ENCODE measurements around the gene PODXL2. TPM values are rescaled to one million over a fixed set of nuclear protein-coding genes. Genes with fewer than 3 reads are reported as not detected.

Gene PODXL2
- total RNA-seq, 4 donors from 2014 or later = 1.5 to 13.5 TPM; not detected in 2

- no peak for DNase-seq
- Histone ChIP-seq H3K4me3 (no peak overlapping the region), H3K36me3 (no peaks in the 10 kb centered on the region), H3K27me3 (no peaks in the 10 kb centered on the region), H3K9me3 (no peaks in the 10 kb centered on the region), H3K27ac (no peak overlapping the region), H3K4me1 (no peaks in the 10 kb centered on the region)
- intact Hi-C loops (cut with DNase I; ENCODE audit: low total_unique reads) = no loop called here
- TF ChIP-seq POLR2A (IDR thresholded peaks at IDR 0.05) (no peak), CTCF (IDR thresholded peaks at IDR 0.05) (no peak)
These were observed 82.2 kb downstream of the PODXL2 start for GRCh38 chr3:127711021-127711695.

- H3K4me3 ChIP-seq = no peak overlapping the region
- no peaks in the 10 kb centered on the region for H3K9me3 ChIP-seq
- no peak overlapping the region for H3K27ac ChIP-seq
- intact Hi-C loops (cut with DNase I; ENCODE audit: low total_unique reads) = no loop called here
- no peaks in the 10 kb centered on the region for H3K27me3 ChIP-seq
- no peak for TF ChIP-seq POLR2A (IDR thresholded peaks at IDR 0.05)
- TF ChIP-seq CTCF (IDR thresholded peaks at IDR 0.05) = no peak
- DNase-seq = no peak
- no peaks in the 10 kb centered on the region for H3K4me1 ChIP-seq
- H3K36me3 ChIP-seq = no peaks in the 10 kb centered on the region
These were observed 82.9 kb downstream of the PODXL2 start for GRCh38 chr3:127711896-127712295.

- intact Hi-C loops (cut with DNase I; ENCODE audit: low total_unique reads) = no loop called here
- H3K27ac ChIP-seq = peak overlapping the region; percentile 15 to 35
- H3K36me3 ChIP-seq = no peaks in the 10 kb centered on the region
- H3K27me3 ChIP-seq = no peaks in the 10 kb centered on the region
- H3K4me1 ChIP-seq = no peaks in the 10 kb centered on the region
- H3K4me3 ChIP-seq = no peak overlapping the region
- no peak for DNase-seq
- TF ChIP-seq POLR2A (IDR thresholded peaks at IDR 0.05) = no peak
- no peak for TF ChIP-seq CTCF (IDR thresholded peaks at IDR 0.05)
- no peaks in the 10 kb centered on the region for H3K9me3 ChIP-seq
These were observed 83.5 kb downstream of the PODXL2 start for GRCh38 chr3:127712461-127712860.

- Histone ChIP-seq H3K9me3 (no peaks in the 10 kb centered on the region), H3K27me3 (no peaks in the 10 kb centered on the region), H3K27ac (peak overlapping the region; percentile 15 to 35), H3K4me3 (no peak overlapping the region), H3K36me3 (no peaks in the 10 kb centered on the region), H3K4me1 (no peaks in the 10 kb centered on the region)
- no peak for TF ChIP-seq POLR2A (IDR thresholded peaks at IDR 0.05)
- no peak for TF ChIP-seq CTCF (IDR thresholded peaks at IDR 0.05)
- intact Hi-C loops (cut with DNase I; ENCODE audit: low total_unique reads) = no loop called here
- DNase-seq = no peak
These were observed 84.1 kb downstream of the PODXL2 start for GRCh38 chr3:127712881-127713771.

GRCh38 chr3:127714125-127714571, 85.2 kb downstream of the PODXL2 start:
- intact Hi-C loops (cut with DNase I; ENCODE audit: low total_unique reads) = no loop called here
- Histone ChIP-seq H3K36me3 (no peaks in the 10 kb centered on the region), H3K4me1 (no peaks in the 10 kb centered on the region), H3K9me3 (no peaks in the 10 kb centered on the region), H3K27ac (peak overlapping the region in 1 of 2 donors; percentile 35), H3K4me3 (no peak overlapping the region), H3K27me3 (no peaks in the 10 kb centered on the region)
- no peak for DNase-seq
- no peak for TF ChIP-seq POLR2A (IDR thresholded peaks at IDR 0.05)
- TF ChIP-seq CTCF (IDR thresholded peaks at IDR 0.05) = no peak

Data from uterus (tissue), 4 donors.